MV-4-11 (cell line): ENCODE results near the gene RANBP3.
A peak's percentile ranks its signal among the peaks of the same experiment; 100 is the strongest.

ENCODE experiments used
- DNase-seq: peaks from one replicate; lab custom pipeline; 2025; lab: John Stamatoyannopoulos, UW

RANBP3 gene

DNA sequence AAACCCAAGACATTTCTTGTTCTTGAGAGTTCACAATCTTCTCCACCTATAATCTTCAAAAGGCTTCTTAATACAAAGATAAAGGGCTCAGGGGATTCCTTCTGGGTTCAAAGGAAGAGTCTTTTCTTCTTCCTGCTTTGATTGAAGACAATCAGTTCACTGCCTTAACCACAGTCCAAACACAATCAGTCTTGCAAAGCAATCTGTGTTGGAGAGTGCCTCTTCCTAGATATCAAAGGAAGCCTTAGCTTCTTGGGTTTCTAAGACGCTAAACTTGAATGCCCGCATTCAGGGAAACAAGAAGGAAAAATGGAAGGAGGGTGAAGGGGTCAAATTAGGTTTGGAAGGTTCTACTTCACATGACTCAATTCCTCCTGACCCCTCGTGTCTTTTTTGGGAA lies 27.2 kb downstream of the RANBP3 start:
- no peak for DNase-seq

GRCh38 chr19:5949792-5950305 lies 28.1 kb downstream of the RANBP3 start:
- no peak for DNase-seq

GRCh38 chr19:5948752-5949564 lies 29.0 kb downstream of the RANBP3 start:
- DNase-seq = no peak

DNA sequence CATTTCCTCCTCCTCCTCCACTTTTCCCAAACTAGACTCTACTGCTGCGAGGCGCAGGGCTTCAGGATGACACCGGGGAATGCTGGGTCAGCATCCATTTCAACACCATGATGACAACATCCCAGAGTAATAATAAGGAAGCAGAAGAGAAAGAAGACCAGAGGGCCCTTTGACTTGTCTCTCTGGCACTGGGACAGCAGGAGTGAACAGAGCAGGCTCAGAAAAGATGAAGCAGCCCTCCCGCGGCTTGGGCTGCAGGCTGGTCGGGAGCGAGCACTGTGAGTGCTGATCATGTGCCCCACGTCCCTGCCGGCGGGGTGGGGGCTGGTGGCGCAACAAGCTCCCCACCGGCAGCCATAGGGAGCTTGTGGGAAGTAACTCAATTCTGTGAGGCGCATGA lies 30.5 kb downstream of the RANBP3 start:
- peak; percentile 93 for DNase-seq

DNA sequence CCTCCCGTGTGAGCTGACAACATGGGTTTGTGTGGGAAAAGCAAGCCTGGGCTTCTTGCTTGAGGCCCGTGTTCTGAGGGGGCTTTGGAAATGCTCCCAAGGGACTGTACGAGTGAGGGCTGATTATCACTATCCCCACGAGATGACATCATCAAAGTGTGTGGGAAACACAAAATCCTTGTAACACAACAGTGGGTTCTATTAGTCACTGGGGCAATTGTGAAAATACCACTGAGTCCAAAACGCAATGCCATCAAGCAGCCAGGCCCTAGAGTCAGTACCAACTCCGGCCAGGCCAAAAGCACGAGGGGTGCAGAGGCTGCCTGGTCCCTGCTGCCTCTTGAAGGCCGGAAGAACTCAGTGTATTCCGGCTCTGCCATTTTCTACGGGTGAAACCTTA lies 34.3 kb downstream of the RANBP3 start:
- DNase-seq = no peak

DNA sequence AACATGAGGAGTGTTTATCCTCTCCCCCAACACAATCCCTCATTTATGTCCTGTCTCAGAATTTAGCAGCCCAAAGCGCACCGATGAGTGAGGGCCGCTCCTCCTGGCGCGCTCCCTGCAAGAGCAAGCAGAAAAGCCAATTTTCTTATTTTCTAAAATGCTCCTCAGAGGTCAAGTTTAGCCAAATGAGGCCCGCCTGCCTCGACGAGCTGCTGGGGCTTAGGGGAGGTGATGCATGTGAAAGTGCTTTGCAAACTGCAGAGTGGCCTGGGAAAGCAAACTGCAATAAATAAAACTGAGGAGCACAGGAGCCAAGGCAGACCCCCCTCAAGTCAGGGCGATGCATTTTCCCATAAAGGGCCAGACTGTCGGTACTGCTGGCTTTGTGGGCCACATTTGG lies 34.9 kb downstream of the RANBP3 start:
- no peak for DNase-seq

GRCh38 chr19:5941673-5942072 lies 36.3 kb downstream of the RANBP3 start:
- DNase-seq = no peak

DNA sequence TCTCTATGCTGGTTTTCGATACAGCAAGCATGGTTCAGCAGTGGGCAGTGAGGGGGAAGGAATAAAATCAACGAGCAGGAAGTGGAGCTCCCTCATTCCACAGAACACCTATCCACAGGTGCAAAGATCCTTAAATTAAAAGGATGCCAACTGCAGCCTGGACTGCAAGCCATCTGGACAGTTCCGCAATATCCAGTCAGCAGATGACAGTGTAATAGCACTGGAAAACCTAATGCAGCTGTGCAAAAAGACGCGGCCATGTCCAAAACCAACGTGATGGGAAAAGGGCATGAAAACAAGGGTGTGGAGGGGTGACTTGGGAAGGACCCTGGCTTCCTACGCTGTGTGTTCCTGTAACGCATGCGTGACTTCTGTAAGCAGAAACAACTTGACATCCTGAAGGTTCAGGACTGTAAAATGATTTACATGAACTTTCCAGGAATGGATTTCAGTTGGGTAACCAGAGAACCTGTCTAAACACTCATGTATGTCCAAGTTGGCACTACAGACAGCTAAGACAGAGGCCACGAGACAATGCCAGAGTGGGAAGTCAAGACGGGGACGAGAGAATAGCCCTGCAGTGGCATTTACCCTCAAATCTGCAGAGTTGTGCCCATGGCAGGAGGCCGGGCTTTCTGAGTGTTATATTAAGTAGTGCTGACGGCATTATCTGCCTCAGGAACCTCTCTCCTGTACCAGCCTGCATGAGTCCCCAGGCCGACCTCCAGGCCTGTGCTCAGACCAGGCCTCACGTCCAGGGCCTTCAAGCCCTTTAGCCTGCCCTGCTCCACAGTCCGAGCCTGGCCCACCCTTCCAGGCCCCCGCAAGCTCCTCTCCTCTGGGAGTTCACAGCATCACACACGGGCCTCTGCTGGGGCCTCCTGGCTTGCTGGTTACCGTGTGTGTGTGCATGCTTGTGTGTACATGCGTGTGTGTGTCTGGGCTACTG lies 37.4 kb downstream of the RANBP3 start:
- no peak for DNase-seq

- no peak for DNase-seq
Measured at GRCh38 chr19:5937550-5937949, 40.4 kb downstream of the RANBP3 start.

GRCh38 chr19:5936292-5936592 lies 41.7 kb downstream of the RANBP3 start:
- DNase-seq = no peak

DNA sequence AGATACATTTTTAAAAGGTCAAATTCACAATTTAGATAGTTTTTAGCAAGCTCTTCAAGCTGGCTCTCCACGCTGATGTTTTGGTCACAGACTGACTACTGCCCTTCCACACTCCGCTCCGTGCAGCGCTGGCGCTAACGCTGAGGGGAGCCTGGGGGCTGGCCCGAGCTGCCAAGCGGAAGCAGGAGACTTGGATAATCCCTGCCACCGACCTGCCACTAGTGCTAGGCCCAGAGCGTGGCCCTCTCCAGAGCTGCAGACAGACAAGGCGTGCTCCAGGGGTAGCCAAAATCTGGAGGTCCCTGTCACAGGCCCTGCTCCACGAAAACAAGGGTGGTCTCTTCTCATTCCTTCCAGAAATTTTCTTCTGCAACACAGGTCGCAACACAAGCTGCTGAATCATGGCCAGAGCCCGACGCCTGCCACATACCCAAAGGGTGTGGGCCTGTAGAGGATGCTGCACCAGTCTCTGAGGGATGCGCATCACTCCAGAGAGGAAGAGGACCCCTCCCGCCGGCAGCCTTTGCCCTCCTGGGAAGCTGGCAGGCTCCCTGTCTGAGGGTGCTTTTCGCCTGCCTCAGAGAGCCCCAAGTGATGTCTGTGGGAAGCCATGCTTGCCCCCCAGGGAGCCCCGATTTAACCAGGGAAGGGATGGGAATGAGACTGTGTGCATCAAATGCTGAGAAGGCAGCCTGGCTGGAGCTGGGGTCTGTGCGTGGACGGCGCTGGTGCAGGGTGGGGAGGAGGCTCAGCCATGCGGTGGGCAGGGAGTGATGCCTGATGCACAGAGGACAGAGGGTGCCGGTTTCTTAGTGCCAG lies 42.3 kb downstream of the RANBP3 start:
- no peak for DNase-seq

- no peak for DNase-seq
Measured at GRCh38 chr19:5934774-5935472, 43.0 kb downstream of the RANBP3 start.

DNA sequence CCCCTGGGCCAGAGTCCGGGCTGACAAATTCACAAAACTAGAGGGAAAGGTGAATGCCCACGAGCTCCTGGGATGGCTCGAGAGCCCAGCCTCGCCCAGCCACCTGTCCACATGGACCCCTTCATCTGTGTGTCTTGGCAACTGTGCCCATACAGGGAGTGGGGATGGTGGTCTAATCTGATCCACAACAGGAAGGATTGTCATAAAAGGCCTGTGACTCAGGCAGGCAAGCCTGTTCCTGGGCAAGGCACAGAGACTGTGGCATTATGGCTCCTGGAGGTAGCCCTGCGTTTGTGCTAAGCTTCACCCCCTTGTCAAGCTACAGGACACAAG lies 43.9 kb downstream of the RANBP3 start:
- DNase-seq = no peak

DNA sequence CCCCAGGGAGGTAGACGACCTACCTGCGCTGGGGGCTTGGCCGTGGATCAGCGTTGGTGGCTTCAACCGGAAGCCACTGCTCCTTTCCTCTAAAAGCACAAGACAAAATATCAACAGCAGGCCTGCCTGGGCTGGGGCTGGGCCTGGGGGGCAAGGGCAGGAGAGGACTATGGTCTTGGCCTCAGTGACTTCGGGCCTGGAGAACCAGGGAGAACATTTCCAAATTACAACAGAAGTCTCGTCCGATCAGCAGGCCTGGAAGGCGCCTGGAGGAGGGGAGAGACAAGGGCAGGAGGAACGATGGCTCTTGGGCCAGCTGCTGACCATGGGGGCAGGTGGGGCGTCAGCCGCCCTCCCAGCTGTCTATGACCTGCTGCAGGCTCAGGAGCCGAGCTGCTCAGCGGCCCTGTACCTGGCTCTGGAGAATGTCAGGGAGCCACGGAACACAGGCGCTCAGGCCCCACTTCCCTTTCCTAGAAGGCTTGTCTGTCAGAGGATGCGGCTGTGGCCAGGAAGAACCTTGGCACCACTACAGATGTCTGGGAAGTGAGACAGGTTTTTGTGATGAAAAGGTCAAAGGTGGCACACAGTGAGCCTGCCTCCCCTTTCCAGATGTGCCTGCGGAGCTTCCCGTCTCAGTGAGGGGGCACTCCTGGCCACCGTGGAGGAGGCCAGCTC lies 44.4 kb downstream of the RANBP3 start:
- no peak for DNase-seq

GRCh38 chr19:5932609-5933262 lies 45.2 kb downstream of the RANBP3 start:
- no peak for DNase-seq

GRCh38 chr19:5932146-5932545 lies 45.8 kb downstream of the RANBP3 start:
- DNase-seq = no peak

- no peak for DNase-seq
Measured at GRCh38 chr19:5931251-5931650, 46.7 kb downstream of the RANBP3 start.

DNA sequence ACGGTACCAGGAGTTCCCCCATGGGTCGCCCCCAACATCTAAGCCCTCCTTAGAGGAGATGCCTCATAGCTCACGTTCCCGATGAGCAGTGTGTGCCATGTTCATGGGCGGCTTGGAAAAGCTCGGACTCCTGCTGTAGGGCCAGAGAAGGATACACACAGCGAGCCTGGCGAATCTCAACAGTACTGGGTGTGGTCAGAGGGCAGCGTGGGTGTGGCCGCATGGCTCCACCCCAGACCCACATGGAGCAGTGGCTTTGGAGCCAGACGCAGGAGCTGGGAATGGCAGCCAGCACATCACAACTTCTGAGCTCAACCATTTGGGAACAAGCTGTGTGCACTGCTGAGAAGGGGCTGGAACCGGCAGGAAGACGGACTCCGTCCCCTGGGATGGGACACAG lies 48.3 kb downstream of the RANBP3 start:
- no peak for DNase-seq

GRCh38 chr19:5929179-5929578 lies 48.8 kb downstream of the RANBP3 start:
- DNase-seq = no peak

GRCh38 chr19:5927441-5927821 lies 50.5 kb downstream of the RANBP3 start:
- peak; percentile 39 for DNase-seq
